Lung (tissue), 12 donors: ENCODE measurements around the gene CACNA1C. TPM values are rescaled to one million over a fixed set of nuclear protein-coding genes. Genes with fewer than 3 reads are reported as not detected.

Experiments used
- ATAC-seq: fragments of 200-7000 bp; cut with Tn5 transposase; one replicate; pipeline ENCODE4 v1.9.1; 2020; ENCODE audit warnings: moderate number of reproducible peaks; ENCODE audit not compliant: insufficient read depth, low FRiP score
- DNase-seq, 3 donors: peaks; one replicate each; pipeline ENCODE4 v3.0.0-alpha.2; 2013 to 2017
- H3K27ac ChIP-seq, 2 donors: one replicate each; pipeline ENCODE4 v1.5.1; 2013; ENCODE audit warnings: mild to moderate bottlenecking in 2 of 2, moderate library complexity in 2 of 2, control low read depth in 1 of 2, inconsistent platforms in 1 of 2, low read depth in 1 of 2, low read length in 1 of 2
- H3K27me3 ChIP-seq, 3 donors: one replicate each; pipeline ENCODE4 v1.5.1; 2013; ENCODE audit warnings: low read length in 2 of 3; ENCODE audit not compliant: control insufficient read depth in 3 of 3, insufficient read depth in 3 of 3
- H3K36me3 ChIP-seq, 4 donors: one replicate each; pipeline ENCODE4 v1.5.1; 2013; ENCODE audit warnings: low read length in 4 of 4, mild to moderate bottlenecking in 1 of 4, moderate library complexity in 1 of 4; ENCODE audit not compliant: control insufficient read depth in 4 of 4, insufficient read depth in 4 of 4
- H3K4me1 ChIP-seq, 5 donors: one replicate each; pipeline ENCODE4 v1.5.1; 2013; ENCODE audit warnings: low read length in 5 of 5, mild to moderate bottlenecking in 2 of 5, moderate library complexity in 1 of 5; ENCODE audit not compliant: control insufficient read depth in 5 of 5, insufficient read depth in 5 of 5
- H3K4me3 ChIP-seq: one replicate; pipeline ENCODE4 v1.5.1; 2013; ENCODE audit warnings: mild to moderate bottlenecking, control low read depth, moderate library complexity
- H3K9ac ChIP-seq, 2 donors: one replicate each; pipeline ENCODE4 v1.5.1; 2013; ENCODE audit warnings: low read length in 2 of 2, control low read depth in 1 of 2; ENCODE audit not compliant: insufficient read depth in 1 of 2
- H3K9me3 ChIP-seq, 4 donors: one replicate each; pipeline ENCODE4 v1.5.1; 2013; ENCODE audit warnings: low read length in 3 of 4, mild to moderate bottlenecking in 1 of 4, moderate library complexity in 1 of 4; ENCODE audit not compliant: control insufficient read depth in 4 of 4, insufficient read depth in 3 of 4
- CTCF ChIP-seq: IDR thresholded peaks from 2 replicates; pipeline ENCODE4 v1.5.1; 2012; ENCODE audit warnings: mild to moderate bottlenecking; ENCODE audit errors: control extremely low read depth, extremely low read depth
- WGBS, 2 donors: extraction: QIAGEN DNeasy Blood & Tissue Kit; methylation state at CpG; one replicate each; pipeline ENCODE4 v1.1.7; 2013; 5-methylcytosine and 5-hydroxymethylcytosine counted together
- polyA plus RNA-seq, 2 donors: library from polyadenylated mRNA; stranded (reverse); fragments of 200-250 nt; gene quantifications; one replicate each; pipeline ENCODE4 v1.2.1, GENCODE V29; 2013
- total RNA-seq, 2 donors: library from RNA; depleted of rRNA in 1 of 2; stranded (reverse); fragments of >200 nt in 1 of 2; gene quantifications; one replicate each; pipeline ENCODE4 v1.2.1, GENCODE V29; 2014 to 2021
- donor health status: control.
- donor health status: control.
- donor health status: Bipolar disorder and iron deficiency.
- donor health status: healthy.
- donor health status: DM: yes; HTN: yes; CAD: no.

The CACNA1C gene
- total and polyA plus RNA-seq, 4 donors, result 3.2 to 17.5 (median 7.5) TPM

GRCh38 chr12:2669560-2669959 lies 616.8 kb downstream of the CACNA1C start:
- no peak for TF ChIP-seq CTCF
- WGBS, 2 donors, result 92 to 95% methylated on average over 8 of the region's 8 CpGs
- ATAC-seq (no peak), DNase-seq (no peak)
- Histone ChIP-seq H3K4me1 (no peaks in the 10 kb centered on the region), H3K9ac (no peak overlapping the region), H3K4me3 (no peak overlapping the region), H3K27me3 (no peaks in the 10 kb centered on the region), H3K27ac (no peak overlapping the region), H3K36me3 (peaks cover 0 to 17% (median 8%) of the 10 kb centered on the region in 4 donors), H3K9me3 (no peaks in the 10 kb centered on the region)

- Histone ChIP-seq H3K27me3 (no peaks in the 10 kb centered on the region), H3K4me1 (no peaks in the 10 kb centered on the region), H3K27ac (no peak overlapping the region), H3K36me3 (peaks cover 0 to 17% (median 7%) of the 10 kb centered on the region in 4 donors), H3K9ac (no peak overlapping the region), H3K4me3 (no peak overlapping the region), H3K9me3 (no peaks in the 10 kb centered on the region)
- TF ChIP-seq CTCF, result no peak
- ATAC-seq, result no peak
- WGBS, 2 donors, result 92 to 97% methylated on average over 10 of the region's 10 CpGs
- no peak for DNase-seq
Measured at GRCh38 chr12:2672863-2673262, 620.1 kb downstream of the CACNA1C start.

- peaks cover 0 to 14% (median 4%) of the 10 kb centered on the region in 4 donors for H3K36me3 ChIP-seq
- no peak for DNase-seq
- no peak overlapping the region for H3K27ac ChIP-seq
- TF ChIP-seq CTCF, result no peak
- no peak overlapping the region for H3K9ac ChIP-seq
- H3K9me3 ChIP-seq, result no peaks in the 10 kb centered on the region
- no peaks in the 10 kb centered on the region for H3K4me1 ChIP-seq
- WGBS, 2 donors, result 79 to 84% methylated on average over 18 of the region's 18 CpGs
- no peaks in the 10 kb centered on the region for H3K27me3 ChIP-seq
- H3K4me3 ChIP-seq, result no peak overlapping the region
- ATAC-seq, result no peak
Measured at GRCh38 chr12:2673966-2674810, 621.4 kb downstream of the CACNA1C start.
